ENCODE measurements around the gene C9orf152.
"Not testable (repeated sequence)": the region's sequence is repeated elsewhere in the genome, so short reads cannot be mapped to it uniquely, and the experiment has no call there.

Gene C9orf152

DNA sequence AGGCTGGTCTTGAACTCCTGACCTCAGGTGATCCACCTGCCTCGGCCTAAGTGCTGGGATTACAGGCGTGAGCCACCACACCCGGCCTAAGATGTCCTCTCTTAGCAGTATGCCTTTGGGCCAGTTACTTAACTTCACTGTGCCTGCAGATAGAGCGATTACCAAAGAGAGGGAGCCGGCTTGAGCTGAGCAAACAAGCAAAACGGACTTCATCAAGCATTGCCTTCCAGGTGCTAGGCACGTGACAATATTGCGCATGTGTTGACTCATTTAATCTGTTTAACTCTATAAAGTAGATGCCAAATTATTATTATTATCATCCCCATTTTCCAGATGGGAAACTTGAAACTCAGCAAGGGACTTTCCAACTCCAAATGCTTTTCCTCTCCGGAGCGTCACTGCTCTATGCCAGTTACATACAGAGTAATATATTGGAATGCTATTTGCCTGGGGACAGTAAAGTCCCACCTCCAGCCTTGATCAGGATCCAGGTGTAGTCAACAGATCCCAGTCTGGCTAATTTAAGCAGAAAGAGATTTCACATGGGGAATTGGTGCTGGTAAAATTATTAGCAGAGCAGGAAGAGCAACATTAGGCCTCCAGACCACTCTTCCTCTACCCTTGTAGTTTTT lies 5.6 kb upstream of the C9orf152 start:
- Histone ChIP-seq H3K9ac (ENCODE audit: low read length) (no peak overlapping the region), H3K4me1 (ENCODE audit: insufficient read depth, low read length, severe bottlenecking) (no peaks in the 10 kb centered on the region), H3K27ac (ENCODE audit: low read depth, low read length, poor library complexity, severe bottlenecking) (no peak overlapping the region), H3K4me3 (ENCODE audit: low read depth, low read length, poor library complexity, severe bottlenecking) (no peak overlapping the region), H3K36me3 (ENCODE audit: insufficient read depth, low read length) (no peaks in the 10 kb centered on the region), H3K79me2 (ENCODE audit: insufficient read depth, low read length) (no peaks in the 10 kb centered on the region), H3K27me3 (ENCODE audit: insufficient read depth, low read length) (0 out of 2 replicates have a peak, but pooled peaks cover 11% of the 10 kb centered on the region), H2AFZ (ENCODE audit: low read length) (no peak overlapping the region), H3F3A (ENCODE audit: insufficient read depth, low read length) (no peaks in the 10 kb centered on the region), H3K9me2 (ENCODE audit: low read depth, low read length) (no peaks in the 10 kb centered on the region), H3K4me2 (ENCODE audit: low read length) (no peak overlapping the region), H4K20me1 (ENCODE audit: insufficient read depth, low read length) (no peaks in the 10 kb centered on the region), H3K9me3 (ENCODE audit: low read length) (0 out of 2 replicates have a peak, but pooled peaks cover 3% of the 10 kb centered on the region)
- TF ChIP-seq CTCF (IDR thresholded peaks at IDR 0.05; ENCODE audit: low read length), result no peak
- TF ChIP-seq EZH2 (IDR thresholded peaks at IDR 0.05; ENCODE audit: borderline replicate concordance, low read length), result no peak

GRCh38 chr9:110207071-110207641 lies 803 bp downstream of the C9orf152 start:
- no peaks in the 10 kb centered on the region for H3K9me2 ChIP-seq (ENCODE audit: low read depth, low read length)
- no peak overlapping the region for H3K4me3 ChIP-seq (ENCODE audit: low read depth, low read length, poor library complexity, severe bottlenecking)
- H3K79me2 ChIP-seq (ENCODE audit: insufficient read depth, low read length), result no peaks in the 10 kb centered on the region
- H3K9me3 ChIP-seq (ENCODE audit: low read length), result 0 out of 2 replicates have a peak, but pooled peaks cover 3% of the 10 kb centered on the region
- no peaks in the 10 kb centered on the region for H4K20me1 ChIP-seq (ENCODE audit: insufficient read depth, low read length)
- no peak overlapping the region for H3K4me2 ChIP-seq (ENCODE audit: low read length)
- no peak for TF ChIP-seq EZH2 (IDR thresholded peaks at IDR 0.05; ENCODE audit: borderline replicate concordance, low read length)
- no peak for TF ChIP-seq CTCF (IDR thresholded peaks at IDR 0.05; ENCODE audit: low read length)
- no peak overlapping the region for H2AFZ ChIP-seq (ENCODE audit: low read length)
- 0 out of 2 replicates have a peak, but pooled peaks cover 8% of the 10 kb centered on the region for H3K27me3 ChIP-seq (ENCODE audit: insufficient read depth, low read length)
- no peak overlapping the region for H3K27ac ChIP-seq (ENCODE audit: low read depth, low read length, poor library complexity, severe bottlenecking)
- no peaks in the 10 kb centered on the region for H3K36me3 ChIP-seq (ENCODE audit: insufficient read depth, low read length)
- H3K4me1 ChIP-seq (ENCODE audit: insufficient read depth, low read length, severe bottlenecking), result no peaks in the 10 kb centered on the region
- no peaks in the 10 kb centered on the region for H3F3A ChIP-seq (ENCODE audit: insufficient read depth, low read length)
- no peak overlapping the region for H3K9ac ChIP-seq (ENCODE audit: low read length)

- H3K9ac ChIP-seq (ENCODE audit: low read length), result no peak overlapping the region
- H3K79me2 ChIP-seq (ENCODE audit: insufficient read depth, low read length), result no peaks in the 10 kb centered on the region
- no peaks in the 10 kb centered on the region for H3K36me3 ChIP-seq (ENCODE audit: insufficient read depth, low read length)
- H2AFZ ChIP-seq (ENCODE audit: low read length), result no peak overlapping the region
- TF ChIP-seq EZH2 (IDR thresholded peaks at IDR 0.05; ENCODE audit: borderline replicate concordance, low read length), result no peak
- 0 out of 2 replicates have a peak, but pooled peaks cover 1% of the 10 kb centered on the region for H3K9me3 ChIP-seq (ENCODE audit: low read length)
- no peak overlapping the region for H3K4me2 ChIP-seq (ENCODE audit: low read length)
- H3K4me3 ChIP-seq (ENCODE audit: low read depth, low read length, poor library complexity, severe bottlenecking), result no peak overlapping the region
- H4K20me1 ChIP-seq (ENCODE audit: insufficient read depth, low read length), result no peaks in the 10 kb centered on the region
- no peaks in the 10 kb centered on the region for H3K4me1 ChIP-seq (ENCODE audit: insufficient read depth, low read length, severe bottlenecking)
- H3K27me3 ChIP-seq (ENCODE audit: insufficient read depth, low read length), result 0 out of 2 replicates have a peak, but pooled peaks cover 8% of the 10 kb centered on the region
- H3K9me2 ChIP-seq (ENCODE audit: low read depth, low read length), result no peaks in the 10 kb centered on the region
- H3K27ac ChIP-seq (ENCODE audit: low read depth, low read length, poor library complexity, severe bottlenecking), result no peak overlapping the region
- H3F3A ChIP-seq (ENCODE audit: insufficient read depth, low read length), result no peaks in the 10 kb centered on the region
Observed at GRCh38 chr9:110206389-110206788, 1.6 kb downstream of the C9orf152 start.

- H3K36me3 ChIP-seq (ENCODE audit: insufficient read depth, low read length); H3K9me3 ChIP-seq (ENCODE audit: low read length); H3K79me2 ChIP-seq (ENCODE audit: insufficient read depth, low read length); H3K4me1 ChIP-seq (ENCODE audit: insufficient read depth, low read length, severe bottlenecking); H3K4me2 ChIP-seq (ENCODE audit: low read length); H4K20me1 ChIP-seq (ENCODE audit: insufficient read depth, low read length); H2AFZ ChIP-seq (ENCODE audit: low read length); H3K27ac ChIP-seq (ENCODE audit: low read depth, low read length, poor library complexity, severe bottlenecking); H3K9ac ChIP-seq (ENCODE audit: low read length); H3F3A ChIP-seq (ENCODE audit: insufficient read depth, low read length); H3K9me2 ChIP-seq (ENCODE audit: low read depth, low read length); H3K27me3 ChIP-seq (ENCODE audit: insufficient read depth, low read length); H3K4me3 ChIP-seq (ENCODE audit: low read depth, low read length, poor library complexity, severe bottlenecking): not testable (repeated sequence)
Observed at GRCh38 chr9:110205612-110206011, 2.3 kb downstream of the C9orf152 start.

Data from OCI-LY1 (cell line).